BE2C (cell line): ENCODE data around the gene APOBR.
"Not testable (repeated sequence)": the region's sequence is repeated elsewhere in the genome, so short reads cannot be mapped to it uniquely, and the experiment has no call there.

Experiments
- DNase-seq: peaks from one replicate; pipeline ENCODE4 v3.0.0-alpha.2; 2020
- H3K27me3 ChIP-seq: fragments of 250-450 bp; sonication (Bioruptor Pico); 2 replicates; pipeline ENCODE4 v1.5.1; 2020; ENCODE audit warnings: mild to moderate bottlenecking
- H3K36me3 ChIP-seq: fragments of 250-450 bp; sonication (Bioruptor Pico); 2 replicates; pipeline ENCODE4 v1.5.1; 2020; ENCODE audit warnings: mild to moderate bottlenecking
- H3K4me1 ChIP-seq: fragments of 250-450 bp; sonication (Bioruptor Pico); 2 replicates; pipeline ENCODE4 v1.5.1; 2020
- H3K4me3 ChIP-seq: 2 replicates; pipeline ENCODE4 v1.5.1; 2011; ENCODE audit warnings: low read depth, low read length
- H3K9me3 ChIP-seq: fragments of 250-450 bp; sonication (Bioruptor Pico); 2 replicates; pipeline ENCODE4 v1.5.1; 2020
- TF ChIP-seq, protein P1 (sequence below): IDR thresholded peaks from 2 replicates; pipeline ENCODE4 v1.5.1; 2012; ENCODE audit warnings: mild to moderate bottlenecking, low read depth, low read length

APOBR gene

GRCh38 chr16:28514246-28514645 lies 19.8 kb downstream of the APOBR start:
- DNase-seq: no peak
- Histone ChIP-seq H3K36me3 (no peaks in the 10 kb centered on the region), H3K9me3 (no peaks in the 10 kb centered on the region; the same call in 1 of the 2 replicates), H3K4me3 (no peak overlapping the region), H3K4me1 (no peaks in the 10 kb centered on the region), H3K27me3 (no peaks in the 10 kb centered on the region)
- TF ChIP-seq, protein P1, sequence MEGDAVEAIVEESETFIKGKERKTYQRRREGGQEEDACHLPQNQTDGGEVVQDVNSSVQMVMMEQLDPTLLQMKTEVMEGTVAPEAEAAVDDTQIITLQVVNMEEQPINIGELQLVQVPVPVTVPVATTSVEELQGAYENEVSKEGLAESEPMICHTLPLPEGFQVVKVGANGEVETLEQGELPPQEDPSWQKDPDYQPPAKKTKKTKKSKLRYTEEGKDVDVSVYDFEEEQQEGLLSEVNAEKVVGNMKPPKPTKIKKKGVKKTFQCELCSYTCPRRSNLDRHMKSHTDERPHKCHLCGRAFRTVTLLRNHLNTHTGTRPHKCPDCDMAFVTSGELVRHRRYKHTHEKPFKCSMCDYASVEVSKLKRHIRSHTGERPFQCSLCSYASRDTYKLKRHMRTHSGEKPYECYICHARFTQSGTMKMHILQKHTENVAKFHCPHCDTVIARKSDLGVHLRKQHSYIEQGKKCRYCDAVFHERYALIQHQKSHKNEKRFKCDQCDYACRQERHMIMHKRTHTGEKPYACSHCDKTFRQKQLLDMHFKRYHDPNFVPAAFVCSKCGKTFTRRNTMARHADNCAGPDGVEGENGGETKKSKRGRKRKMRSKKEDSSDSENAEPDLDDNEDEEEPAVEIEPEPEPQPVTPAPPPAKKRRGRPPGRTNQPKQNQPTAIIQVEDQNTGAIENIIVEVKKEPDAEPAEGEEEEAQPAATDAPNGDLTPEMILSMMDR: no peak

GRCh38 chr16:28520672-28521071 lies 26.2 kb downstream of the APOBR start:
- H3K4me1 ChIP-seq: no peaks in the 10 kb centered on the region
- TF ChIP-seq, protein P1: no peak

DNA sequence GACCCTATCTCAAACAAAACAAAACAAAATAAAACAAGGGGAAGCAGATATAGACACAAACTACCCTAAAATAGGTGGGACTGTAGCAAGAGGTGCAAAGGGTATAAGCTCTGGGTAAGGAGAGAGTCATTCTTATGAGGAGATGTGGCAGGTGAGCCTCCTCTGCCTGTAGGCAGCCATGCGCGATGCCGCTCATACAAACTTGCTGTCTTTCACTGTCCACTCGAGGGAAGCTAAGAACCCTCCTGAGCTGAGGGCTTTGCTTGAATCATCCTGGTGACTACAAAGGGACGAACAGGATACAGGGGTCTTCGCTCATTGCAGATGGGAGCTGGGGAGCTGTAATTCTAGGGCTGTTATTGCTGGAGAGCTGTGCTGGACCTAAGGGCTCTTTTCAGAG lies 27.0 kb downstream of the APOBR start:
- TF ChIP-seq, protein P1: no peak
- Histone ChIP-seq H3K36me3 (no peaks in the 10 kb centered on the region), H3K9me3 (no peaks in the 10 kb centered on the region), H3K4me1 (no peaks in the 10 kb centered on the region), H3K4me3 (no peak overlapping the region), H3K27me3 (no peaks in the 10 kb centered on the region)
- no peak for DNase-seq

More at GRCh38 chr16:28520672-28521071, 26.2 kb downstream of the APOBR start:
- H3K27me3 ChIP-seq: no peaks in the 10 kb centered on the region
- no peaks in the 10 kb centered on the region for H3K9me3 ChIP-seq
- no peak for DNase-seq
- no peaks in the 10 kb centered on the region for H3K36me3 ChIP-seq
- no peak overlapping the region for H3K4me3 ChIP-seq

DNA sequence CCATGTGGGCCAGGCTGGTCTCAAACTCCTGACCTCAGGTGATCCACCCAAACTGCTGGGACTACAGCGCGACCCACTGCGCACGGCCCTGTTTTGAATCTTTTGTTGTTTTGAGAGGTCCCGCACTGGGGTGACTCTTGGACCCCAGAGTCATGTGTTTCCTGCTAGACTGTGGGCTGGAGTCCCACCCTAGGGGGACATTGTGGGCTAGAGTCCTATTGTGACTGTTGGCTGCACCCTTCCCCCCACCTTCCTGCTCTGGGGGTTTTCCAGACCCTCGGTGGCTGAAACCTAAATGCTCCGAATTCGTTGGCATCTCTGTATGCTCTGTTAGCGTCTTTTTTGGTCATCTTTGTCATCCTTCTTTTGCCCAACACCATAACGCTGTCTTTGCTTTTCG lies 28.3 kb downstream of the APOBR start:
- TF ChIP-seq, protein P1: no peak
- Histone ChIP-seq H3K4me1 (no peaks in the 10 kb centered on the region), H3K36me3 (no peaks in the 10 kb centered on the region), H3K4me3 (no peak overlapping the region), H3K9me3 (no peaks in the 10 kb centered on the region), H3K27me3 (no peaks in the 10 kb centered on the region)
- no peak for DNase-seq

DNA sequence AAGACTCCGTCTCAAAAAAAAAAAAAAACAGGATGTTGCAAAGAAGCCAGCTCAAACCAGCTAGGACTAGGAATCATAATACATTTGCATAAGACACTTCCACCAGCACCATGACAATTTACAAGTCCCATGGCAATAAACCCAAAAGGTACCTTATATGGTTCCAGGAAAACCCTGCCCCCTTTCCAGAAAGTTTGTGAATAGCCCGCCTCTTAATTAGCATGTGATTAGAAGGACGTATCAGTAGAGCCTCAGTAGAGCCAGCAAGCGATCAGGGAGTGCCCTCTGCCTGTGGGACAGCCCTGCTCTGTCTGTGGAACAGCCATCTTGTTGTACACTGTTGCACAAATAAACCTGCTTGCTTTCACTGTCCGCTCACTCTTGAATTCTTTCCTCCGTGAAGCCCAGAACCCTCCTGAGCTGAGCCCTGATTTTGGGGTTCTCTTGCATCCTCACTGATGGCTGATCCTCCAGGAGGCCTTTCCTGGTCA lies 30.3 kb downstream of the APOBR start:
- TF ChIP-seq, protein P1: no peak
- Histone ChIP-seq H3K27me3 (no peaks in the 10 kb centered on the region), H3K4me3 (no peak overlapping the region), H3K4me1 (no peaks in the 10 kb centered on the region), H3K9me3 (no peaks in the 10 kb centered on the region), H3K36me3 (no peaks in the 10 kb centered on the region)
- no peak for DNase-seq

GRCh38 chr16:28526201-28527099 lies 32.0 kb downstream of the APOBR start:
- Histone ChIP-seq H3K36me3 (no peaks in the 10 kb centered on the region), H3K27me3 (no peaks in the 10 kb centered on the region), H3K4me1 (no peaks in the 10 kb centered on the region), H3K4me3 (no peak overlapping the region), H3K9me3 (no peaks in the 10 kb centered on the region)
- TF ChIP-seq, protein P1: no peak
- DNase-seq: no peak

DNA sequence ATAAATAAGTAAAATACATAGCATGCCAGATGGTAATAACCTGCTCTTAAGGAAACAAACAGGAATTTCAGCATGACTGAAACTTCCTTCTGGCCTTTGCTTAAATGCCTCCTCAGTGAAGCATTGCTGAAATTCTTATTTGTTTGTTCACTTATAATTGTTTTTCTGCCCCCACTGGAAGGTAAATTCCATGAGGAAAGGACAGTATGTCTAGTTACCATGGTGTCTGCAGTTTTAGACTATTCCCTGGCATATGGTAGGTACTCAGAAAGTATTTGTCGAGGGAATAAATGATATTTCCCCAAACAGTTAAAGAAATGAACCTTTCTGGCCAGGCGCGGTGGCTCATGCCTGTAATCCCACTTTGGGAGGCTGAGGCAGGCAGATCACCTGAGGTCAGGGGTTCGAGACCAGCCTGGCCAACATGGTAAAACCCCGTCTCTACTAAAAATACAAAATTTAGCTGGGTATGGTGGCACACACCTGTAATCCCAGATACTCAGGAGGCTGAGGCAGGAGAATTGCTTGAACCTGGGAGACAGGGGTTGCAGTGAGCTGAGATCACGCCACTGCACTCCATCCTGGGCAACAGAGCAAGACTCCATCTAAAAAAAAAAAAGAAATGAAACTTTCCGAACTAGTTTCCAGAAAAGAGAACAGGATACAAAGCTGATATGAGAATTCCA lies 32.8 kb downstream of the APOBR start:
- H3K36me3 ChIP-seq, H3K9me3 ChIP-seq, DNase-seq, H3K4me1 ChIP-seq, H3K27me3 ChIP-seq, H3K4me3 ChIP-seq: not testable (repeated sequence)
